SHP77 (cell line): Measurements from ENCODE around the gene ADH5.
"Not testable (repeated sequence)": the region's sequence is repeated elsewhere in the genome, so short reads cannot be mapped to it uniquely, and the experiment has no call there.

Experiments used
- DNase-seq, 2 experiments: peaks; one replicate each; lab custom pipeline; 2025; lab: John Stamatoyannopoulos, UW

ADH5 gene

DNA sequence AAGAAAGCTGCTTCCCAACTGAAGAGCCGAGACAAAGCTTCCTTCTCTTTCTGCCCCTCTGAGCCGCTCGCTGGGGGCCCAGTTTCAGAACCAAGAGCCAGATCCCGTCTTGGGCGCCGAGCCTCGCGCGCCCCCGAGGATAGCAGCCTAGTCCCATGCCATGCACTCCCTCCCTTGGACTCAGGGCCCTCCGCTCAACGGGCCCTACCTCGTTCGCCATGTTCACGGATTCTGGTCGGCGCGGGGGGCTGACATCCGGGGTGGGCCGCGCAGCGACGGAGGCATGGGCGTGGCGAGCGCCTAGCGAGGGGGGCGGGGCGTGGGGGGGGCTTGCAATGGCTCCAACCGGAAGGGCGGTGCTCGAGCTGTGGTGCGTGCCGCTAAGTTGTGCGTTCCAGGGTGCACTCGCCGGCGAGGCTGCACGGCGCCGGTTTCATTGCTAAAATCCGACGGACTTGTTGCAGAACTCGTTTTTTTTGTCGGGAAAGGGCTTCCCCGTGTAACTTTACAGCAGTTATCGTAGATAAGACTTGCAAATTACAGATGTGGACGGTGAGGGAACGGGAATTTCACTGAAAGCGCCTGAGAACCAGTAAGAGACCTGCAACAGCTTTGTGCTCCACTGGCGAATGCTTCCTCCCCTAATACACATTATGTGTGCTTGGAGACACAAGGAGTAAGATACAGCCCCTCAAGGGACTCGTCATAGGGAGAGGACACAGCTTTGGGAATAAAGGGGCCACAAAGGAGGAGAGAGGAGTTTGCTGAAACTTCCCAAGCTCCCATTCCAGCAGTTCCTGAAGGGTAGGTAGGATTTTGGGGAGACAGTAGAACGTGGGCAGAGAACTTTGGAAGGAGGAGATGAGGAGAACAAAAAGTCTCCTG lies at the start of gene ADH5:
ADH5 (minus strand) TSS at position 308 of the 885 bp plus-strand sequence; CDS start at position 220, 88 bp downstream.
- peak; percentile 31 to 69 for DNase-seq

DNA sequence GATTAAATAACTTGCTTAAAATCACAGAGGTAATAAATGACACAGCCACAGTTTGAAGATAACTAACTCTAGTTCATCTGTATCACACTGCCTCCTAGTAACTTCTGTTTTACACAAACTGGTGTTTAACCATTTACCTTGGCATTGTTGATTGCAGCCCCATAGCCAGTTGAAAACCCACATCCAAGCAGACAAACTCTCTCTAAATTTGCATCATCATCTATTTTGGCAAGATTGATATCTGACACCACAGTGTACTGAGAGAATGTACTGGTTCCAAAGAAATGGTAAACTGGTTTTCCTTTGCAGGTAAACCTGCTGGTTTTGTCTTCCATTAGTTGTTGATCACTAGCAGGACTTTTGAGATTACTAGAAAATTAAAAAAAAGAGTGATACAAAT lies 47.7 kb upstream of the ADH5 start:
- no peak for DNase-seq

DNA sequence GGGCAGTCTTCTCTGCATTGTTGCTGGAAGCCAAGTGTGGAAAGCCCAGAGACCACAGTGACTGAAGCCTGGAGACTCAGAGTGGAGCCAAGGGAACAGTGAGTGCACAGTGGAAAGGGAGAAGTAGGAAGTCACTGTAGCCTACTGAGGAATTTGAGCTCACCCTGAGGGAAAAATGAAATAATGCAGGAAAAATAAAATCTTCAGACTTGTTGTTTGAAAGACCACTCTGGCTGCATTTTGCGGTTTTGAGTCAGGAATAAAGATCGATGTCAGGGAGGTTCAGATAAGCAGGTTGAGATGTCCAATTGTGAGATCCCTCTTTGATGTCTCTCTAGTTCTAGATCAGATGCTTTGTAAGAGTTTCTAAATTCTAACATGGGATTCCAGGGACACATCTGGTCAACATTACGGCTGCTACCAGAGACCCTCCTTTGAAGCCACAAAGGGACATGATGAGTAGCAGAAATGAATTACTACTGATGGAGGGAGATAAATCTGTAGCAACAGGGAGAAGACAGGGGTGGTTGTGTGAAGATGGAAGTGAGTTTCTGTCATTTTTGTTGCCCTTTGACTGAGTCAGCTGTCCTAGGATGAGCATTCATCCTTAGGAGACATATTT lies 47.1 kb upstream of the ADH5 start:
- no peak for DNase-seq

DNA sequence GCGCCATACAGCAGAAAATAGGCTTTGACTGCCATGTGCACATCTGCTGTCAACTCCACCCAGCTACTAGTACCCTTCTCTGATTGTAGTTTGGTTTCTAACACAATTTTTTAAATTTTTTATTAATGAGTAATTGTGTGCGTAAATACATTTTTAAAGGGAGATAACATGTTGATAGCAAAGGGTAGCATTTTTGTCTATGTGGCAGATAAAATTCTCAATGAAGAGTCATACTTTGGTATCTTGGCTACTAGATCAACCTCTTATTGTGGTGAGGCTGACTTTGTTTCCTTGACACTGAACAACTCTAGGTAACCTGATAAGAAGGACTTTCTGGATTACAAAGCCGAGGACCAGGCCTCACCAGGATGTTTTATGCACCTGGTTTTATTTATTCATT lies 46.0 kb upstream of the ADH5 start:
- no peak for DNase-seq

DNA sequence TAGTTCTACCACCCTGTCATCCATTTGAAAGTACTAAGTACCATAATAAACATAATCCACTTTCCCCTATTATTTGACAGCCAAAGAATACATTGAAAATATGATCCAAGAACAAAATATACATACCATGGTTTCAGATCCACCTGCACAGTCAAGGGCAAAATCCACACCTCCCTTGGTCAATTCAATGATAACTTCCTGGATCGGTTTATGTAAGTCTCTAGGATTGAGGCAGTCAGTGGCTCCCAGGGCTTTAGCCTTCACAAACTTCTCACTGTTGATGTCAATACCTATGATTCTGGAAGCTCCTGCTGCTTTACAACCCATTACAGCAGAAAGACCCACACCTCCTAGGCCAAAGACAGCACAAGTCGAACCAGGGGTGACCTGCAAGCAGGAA lies 42.8 kb upstream of the ADH5 start:
- no peak for DNase-seq

DNA sequence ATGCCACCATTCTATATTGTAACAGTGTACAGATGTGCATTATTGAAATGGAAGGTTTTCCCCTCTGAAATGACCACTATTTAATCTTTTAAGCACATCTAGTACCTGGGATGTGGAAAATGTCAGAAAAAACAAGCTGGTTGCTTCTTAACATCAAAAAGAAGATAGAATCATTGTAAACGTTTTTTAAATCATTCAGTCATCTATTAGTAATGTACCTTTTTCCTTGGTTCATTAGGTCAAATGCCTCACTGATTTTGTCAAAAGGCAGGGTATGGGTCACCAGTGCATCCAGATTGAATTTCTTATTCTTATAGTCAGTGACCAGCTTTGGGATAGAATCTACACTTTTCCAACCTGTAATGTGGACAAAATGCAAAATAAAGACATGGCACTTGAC lies 37.8 kb upstream of the ADH5 start:
- no peak for DNase-seq

DNA sequence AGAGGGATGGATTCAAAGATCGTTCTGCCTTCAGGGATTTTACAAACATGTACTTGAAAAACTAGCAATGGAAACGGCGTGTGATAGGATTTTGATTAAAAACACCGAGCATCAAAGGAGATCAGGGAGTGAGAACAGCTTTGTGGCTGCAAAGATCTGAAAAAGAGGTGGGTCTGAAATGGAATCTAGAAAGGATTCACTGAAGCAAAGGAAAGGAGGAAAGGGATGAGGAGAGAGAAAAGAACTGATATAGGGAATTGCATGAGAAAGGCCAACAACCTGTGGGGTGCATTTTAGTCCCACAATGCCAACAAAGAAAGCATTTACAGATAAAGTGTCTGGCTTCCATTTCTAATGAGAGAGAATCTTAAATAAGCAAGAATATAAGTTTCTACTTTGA lies 32.4 kb upstream of the ADH5 start:
- no peak for DNase-seq

DNA sequence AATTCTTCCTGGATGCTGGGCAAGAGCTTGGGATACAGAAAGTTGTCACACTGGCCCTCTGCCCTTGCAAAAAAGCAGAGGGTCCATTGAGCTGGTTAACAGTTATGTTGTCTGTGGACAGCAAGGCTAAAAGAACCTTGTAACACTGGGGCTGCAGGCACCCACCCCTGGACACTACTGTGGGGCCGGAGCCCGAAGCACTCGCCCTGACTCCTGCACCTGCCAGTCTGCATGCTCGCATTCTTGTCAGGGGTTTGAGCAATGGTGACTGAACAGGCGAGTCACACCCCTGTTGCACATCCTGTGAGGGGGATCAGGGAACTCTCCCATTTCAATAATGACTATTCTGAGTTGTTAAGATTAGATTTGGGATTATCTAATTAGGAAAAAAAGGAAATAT lies 31.9 kb upstream of the ADH5 start:
- no peak for DNase-seq

DNA sequence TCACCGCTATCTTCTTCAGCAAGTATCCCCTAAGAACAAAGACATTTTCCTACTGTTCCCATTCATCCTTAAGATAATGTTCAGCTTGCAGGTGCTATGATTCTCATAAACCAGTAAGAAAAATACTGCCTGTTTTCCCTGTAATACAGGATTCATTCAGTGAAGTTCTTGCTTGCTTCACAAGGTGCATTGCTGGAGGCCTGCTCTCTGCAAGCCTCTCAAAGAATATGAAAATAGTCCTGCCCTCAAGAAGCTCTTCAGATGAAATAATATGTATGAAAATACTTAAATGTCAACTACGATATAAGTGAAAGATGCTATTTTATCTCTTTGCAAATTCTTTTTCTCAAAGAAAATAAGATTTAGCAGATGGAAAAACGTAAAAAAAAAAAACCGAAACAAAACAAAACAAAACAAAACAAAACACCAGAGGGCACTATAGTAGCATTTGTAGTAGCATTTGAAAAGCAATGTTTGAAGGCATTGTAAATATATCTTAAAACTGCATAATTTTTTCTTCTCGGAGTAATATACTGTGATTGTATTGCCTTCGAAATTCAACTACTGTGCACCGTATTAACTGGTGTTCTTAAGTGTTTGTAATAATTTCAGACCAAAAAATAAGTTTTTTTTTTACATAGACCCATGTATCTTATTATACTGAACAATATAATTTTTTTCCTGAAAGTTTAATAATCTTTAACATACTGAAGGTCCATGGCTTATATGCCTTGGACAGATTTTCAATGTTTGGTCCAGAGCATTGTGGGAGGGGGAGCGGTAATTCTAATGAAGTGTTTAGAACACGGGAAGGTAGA lies 29.5 kb upstream of the ADH5 start:
- no peak for DNase-seq

DNA sequence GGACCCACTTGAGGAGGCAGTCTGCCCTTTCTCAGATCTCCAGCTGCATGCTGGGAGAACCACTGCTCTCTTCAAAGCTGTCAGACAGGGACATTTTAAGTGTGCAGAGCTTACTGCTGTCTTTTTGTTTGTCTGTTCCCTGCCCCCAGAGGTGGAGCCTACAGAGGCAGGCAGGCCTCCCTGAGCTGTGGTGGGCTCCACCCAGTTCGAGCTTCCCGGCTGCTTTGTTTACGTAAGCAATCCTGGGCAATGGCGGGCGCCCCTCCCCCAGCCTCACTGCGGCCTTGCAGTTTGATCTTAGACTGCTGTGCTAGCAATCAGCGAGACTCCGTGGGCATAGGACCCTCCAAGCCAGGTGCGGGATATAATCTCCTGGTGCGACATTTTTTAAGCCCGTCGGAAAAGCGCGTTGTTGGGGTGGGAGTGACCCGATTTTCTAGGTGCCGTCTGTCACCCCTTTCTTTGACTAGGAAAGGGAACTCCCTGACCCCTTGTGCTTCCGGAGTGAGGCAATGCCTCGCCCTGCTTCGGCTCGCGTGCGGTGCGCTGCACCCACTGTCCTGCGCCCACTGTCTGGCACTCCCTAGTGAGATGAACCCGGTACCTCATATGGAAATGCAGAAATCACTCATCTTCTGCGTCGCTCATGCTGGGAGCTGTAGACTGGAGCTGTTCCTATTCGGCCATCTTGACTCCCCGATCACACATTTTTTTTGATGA lies 28.7 kb upstream of the ADH5 start:
- DNase-seq, result not testable (repeated sequence)

DNA sequence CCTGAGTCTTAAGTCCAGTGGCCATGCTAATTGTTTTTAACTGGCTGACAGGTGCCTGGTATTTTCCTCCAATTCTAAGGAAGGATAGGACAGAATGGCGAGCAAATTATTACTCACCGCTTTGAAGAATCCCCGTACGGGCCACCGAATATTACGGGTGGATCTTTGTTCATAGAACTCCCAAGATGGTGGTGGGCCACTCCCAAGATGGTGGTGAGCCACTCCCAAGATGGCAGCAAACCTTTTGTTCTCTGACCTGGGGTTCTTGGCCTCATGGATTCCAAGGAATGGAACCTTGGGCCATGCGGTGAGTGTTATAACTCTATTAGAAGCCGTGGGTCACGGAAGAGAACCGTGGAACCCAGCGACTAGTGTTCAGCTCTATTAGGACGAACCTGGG lies 20.7 kb upstream of the ADH5 start:
- DNase-seq, result not testable (repeated sequence)

DNA sequence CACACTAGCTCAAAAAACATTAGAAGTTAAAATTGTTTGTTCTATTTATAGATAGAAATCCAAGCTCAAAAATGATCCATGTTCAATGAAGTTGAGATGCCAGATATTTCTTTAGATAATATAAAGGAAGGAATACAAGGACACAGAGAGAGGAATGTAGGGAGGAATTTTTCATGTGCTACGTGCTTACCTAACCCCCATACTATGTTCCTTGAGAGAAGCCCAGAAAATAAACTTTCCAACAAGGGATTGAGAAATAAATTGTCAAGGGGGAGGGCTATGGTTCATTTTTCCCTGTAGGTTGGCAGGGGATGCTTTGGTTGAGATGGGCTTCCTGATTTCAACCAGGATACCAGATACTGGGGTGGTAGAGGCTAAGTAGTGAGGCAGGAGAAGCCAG lies 15.6 kb upstream of the ADH5 start:
- DNase-seq, result no peak

DNA sequence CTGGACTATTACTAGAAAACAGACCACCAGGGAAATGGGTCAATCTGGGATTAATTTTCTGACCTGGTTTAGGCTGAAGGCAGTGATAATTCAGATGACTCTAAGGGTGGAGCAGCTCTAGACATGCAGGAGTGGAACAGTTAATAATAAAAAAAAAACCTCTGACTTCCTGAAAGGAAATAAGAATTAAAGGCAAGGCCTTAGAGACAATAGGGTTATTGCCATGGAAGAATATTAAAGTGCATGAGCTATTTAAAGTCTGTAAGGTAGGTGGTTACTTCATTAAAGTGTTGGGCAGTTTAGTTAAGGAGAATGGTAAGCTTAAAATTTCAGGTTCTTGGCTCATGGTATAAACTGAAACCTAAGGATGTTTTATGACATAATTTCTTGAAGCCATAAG lies 14.6 kb upstream of the ADH5 start:
- DNase-seq, result no peak

DNA sequence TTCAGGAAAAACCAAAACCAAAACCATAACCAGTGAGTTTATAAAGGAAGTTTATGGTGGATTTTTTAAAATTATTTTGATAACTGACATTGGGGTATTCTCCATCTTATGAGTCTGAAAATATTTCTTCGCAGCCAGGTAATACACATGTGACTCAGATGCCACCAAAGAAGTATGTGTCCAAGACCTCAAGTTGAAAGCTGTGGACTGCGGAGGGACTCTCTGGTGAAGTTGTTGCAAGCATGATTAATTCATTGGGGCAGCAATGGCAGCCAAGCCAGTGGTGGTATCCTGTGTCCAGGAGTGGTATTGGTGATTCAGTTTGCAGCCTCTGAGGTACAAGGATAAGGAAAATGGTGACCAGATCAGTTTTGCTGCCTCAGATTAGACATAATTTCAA lies 14.0 kb upstream of the ADH5 start:
- no peak for DNase-seq

DNA sequence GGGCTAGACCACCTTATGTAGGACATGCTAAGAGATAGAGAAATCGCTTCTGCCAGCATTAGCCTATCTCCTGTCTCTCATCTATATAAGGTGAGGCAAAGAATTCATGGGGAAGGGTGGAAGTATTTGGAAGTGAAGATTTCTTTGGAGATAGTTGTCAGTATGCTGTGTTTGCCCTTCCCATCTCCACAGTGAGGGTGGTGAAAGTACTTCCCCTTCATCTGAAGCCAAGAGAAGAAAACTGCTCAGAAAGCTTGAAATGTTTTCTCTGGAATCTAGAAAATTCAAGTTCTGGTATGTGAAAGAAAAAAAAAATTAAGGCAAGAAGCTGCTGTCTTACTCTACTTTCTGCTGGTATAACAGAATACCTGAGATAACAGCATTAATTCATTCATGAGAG lies 12.3 kb upstream of the ADH5 start:
- no peak for DNase-seq

DNA sequence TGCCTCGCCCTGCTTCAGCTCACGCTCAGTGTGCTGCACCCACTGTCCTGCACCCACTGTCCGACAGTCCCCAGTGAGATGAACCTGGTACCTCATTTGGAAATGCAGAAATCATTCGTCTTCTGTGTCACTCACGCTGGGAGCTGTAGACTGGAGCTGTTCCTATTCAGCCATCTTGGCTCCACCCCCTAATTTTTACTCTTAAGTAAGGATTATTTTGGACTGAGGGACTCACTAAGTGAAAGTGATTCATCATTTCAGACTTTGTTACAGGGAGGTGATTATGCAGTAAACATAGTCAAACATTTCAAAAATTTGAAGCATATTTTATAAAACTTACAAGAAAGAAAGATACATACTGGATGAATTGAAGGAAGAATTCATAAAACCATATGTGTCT lies 11.2 kb upstream of the ADH5 start:
- DNase-seq, result not testable (repeated sequence)

DNA sequence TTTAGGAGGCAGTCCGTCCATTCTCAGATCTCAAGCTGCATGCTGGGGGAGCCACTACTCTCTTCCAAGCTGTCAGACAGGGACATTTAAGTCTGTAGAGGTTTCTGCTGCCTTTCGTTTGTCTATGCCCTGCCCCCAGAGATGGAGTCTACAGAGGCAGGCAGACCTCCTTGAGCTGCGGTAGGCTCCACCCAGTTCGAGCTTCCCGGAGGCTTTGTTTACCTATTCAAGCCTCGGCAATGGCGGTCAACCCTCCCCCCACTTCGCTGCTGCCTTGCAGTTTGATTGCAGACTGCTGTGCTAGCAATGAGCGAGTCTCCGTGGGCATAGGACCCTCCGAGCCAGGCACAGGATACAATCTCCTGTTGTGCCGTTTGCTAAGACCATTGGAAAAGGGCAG lies 10.7 kb upstream of the ADH5 start:
- peak in 1 of 2 experiments; percentile 8 for DNase-seq

DNA sequence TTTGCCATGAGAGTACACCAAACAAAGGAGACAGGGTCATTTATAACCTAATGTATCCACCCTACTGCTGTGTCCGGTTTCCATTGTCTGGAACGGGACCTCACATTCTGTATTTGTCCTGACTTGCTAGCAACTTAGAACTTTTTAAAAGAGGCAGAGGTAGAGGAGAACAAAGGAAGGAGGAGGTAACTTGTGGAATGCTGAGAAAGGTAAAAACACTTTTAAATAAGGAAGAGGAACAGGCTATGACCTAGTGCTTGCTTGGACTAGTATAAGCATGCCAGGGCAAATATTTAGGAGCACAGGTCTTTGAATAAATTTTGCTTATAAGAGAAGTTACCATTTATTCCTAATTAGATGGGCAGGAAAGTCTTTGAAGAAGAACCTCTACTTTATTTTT lies 3.3 kb upstream of the ADH5 start:
- not testable (repeated sequence) for DNase-seq

DNA sequence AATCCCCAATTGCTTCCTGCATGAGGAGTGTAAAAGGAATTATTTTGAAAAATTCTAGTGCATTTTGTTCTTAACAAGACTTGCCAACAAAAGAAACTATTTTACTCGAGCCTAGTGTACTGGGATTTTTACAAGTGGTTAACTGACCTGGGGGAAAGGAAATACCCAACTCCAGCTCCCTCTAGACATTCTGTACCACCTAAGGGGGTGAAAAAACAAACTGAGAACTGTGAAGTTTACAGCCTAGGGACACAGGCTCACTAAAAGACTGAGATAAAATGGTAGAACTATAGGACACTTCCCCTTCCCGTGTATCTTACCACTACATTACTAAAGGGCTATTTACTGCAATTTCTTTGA lies 2.6 kb upstream of the ADH5 start:
- no peak for DNase-seq

DNA sequence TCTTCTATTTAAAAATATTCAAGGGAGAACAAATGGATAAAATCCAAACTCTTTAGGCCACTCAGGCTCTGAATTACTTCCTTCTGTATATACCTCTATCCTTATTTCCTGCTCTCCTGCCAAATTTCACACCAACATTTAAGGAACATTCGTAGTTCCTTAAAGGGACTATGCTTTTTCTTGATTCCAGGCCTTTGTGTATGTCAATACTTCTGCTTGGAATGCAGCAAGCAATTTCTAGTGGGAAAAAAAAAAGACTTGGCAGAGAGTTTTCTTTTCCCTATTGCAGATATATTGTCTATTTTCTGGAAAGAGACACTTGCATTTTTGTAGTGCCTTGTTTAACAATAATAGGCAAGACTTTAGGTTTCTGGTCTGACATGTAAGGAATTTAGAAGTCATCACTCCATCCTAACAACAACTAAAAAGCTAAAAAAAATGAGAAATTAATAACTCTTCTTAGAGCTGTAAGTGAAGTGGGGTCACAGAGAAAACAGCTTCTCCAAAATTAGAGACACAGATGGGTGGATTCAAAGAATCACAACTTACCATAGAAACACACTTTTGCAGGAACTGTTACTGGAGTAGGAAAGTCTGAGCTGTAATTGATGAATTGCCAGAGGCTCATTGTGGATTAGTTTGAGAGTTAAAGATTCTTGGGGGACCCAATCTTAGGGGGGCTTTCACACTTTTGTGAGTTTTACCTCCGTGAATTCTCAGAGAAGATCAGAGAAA lies 2.1 kb upstream of the ADH5 start:
- no peak for DNase-seq

DNA sequence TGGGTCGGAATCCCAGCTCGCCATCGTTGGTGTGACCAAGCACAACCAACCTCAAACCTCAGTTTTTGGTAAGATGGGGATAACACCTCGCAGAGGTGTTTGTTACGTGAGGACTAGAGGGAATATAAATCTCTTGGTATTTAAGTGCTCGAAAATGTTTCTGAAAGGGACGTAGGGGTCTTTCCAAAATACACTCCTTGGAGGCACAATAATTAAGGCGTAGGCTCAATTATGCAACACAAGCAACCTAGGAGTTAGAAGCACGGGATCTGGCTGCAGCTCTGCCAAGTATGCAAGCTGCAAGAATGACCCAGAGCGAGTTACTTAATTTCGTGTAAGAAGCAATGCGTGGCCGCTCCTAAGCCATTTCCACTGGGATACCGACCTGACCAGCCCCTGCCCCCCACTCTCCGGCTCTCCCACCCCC lies 552 bp downstream of the ADH5 start:
- peak in 1 of 2 experiments; percentile 7 for DNase-seq
